ENCODE results near the gene BRPF1.

- TF ChIP-seq CTCF (conservative IDR thresholded peaks at IDR 0.05 in 1 of 2, IDR thresholded peaks at IDR 0.05 in 1 of 2; ENCODE audit: low read depth in 1 of 2, low read length in 2 of 2) (no peak), EZH2 (IDR thresholded peaks at IDR 0.05; ENCODE audit: low read length, missing control alignments) (no peak)
Observed at GRCh38 chr3:9780910-9781309, 49.4 kb downstream of the BRPF1 start.
